Measurements from ENCODE around the gene MTCL1.

DNA sequence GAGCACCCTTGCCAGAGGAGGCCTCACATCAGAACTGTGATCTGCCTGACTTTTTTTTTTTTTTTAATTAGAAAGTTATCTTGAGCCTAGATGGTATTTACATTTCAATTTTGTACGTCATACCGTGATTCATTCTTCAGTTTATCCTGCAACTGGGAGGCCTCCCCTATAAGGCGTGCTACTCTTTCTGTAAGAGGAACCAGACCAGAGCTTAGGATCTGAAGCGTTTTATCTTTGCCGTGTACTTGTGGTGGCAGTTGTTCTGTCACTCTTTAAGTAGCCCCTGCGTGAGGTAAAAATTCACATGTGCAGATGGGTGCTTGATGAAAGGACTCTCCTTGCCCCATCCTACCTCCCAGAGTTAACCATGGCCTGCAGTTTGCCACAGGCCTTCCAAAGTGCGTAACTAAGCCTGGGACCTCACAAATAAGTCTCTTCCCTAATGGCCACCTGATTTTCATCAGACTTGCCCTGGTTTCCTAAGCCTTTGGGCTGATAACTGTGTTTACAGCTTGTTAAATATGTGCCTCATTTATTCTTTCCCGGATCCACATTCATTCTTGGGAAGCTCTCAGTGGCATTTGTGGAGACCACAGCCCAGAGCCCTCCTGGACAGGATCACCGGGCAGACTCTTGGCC lies 96.0 kb downstream of the MTCL1 start:
- TF ChIP-seq FOXM1 (IDR thresholded peaks at IDR 0.05; ENCODE audit: borderline replicate concordance) (no peak), ELF4 (IDR thresholded peaks at IDR 0.05) (no peak), TARDBP (IDR thresholded peaks at IDR 0.05) (no peak)
